ENCODE measurements around the gene SLC7A8.

- TF ChIP-seq CTCF (conservative IDR thresholded peaks at IDR 0.05; ENCODE audit: low read length) (no peak), EZH2phosphoT487 (IDR thresholded peaks at IDR 0.05; ENCODE audit: borderline replicate concordance, low read depth, low read length) (no peak)
These were observed 93.2 kb downstream of the SLC7A8 start for GRCh38 chr14:23090254-23090636.
